ENCODE data around the gene HELQ.
"Not testable (repeated sequence)": the region's sequence is repeated elsewhere in the genome, so short reads cannot be mapped to it uniquely, and the experiment has no call there.

Gene HELQ, protein sequence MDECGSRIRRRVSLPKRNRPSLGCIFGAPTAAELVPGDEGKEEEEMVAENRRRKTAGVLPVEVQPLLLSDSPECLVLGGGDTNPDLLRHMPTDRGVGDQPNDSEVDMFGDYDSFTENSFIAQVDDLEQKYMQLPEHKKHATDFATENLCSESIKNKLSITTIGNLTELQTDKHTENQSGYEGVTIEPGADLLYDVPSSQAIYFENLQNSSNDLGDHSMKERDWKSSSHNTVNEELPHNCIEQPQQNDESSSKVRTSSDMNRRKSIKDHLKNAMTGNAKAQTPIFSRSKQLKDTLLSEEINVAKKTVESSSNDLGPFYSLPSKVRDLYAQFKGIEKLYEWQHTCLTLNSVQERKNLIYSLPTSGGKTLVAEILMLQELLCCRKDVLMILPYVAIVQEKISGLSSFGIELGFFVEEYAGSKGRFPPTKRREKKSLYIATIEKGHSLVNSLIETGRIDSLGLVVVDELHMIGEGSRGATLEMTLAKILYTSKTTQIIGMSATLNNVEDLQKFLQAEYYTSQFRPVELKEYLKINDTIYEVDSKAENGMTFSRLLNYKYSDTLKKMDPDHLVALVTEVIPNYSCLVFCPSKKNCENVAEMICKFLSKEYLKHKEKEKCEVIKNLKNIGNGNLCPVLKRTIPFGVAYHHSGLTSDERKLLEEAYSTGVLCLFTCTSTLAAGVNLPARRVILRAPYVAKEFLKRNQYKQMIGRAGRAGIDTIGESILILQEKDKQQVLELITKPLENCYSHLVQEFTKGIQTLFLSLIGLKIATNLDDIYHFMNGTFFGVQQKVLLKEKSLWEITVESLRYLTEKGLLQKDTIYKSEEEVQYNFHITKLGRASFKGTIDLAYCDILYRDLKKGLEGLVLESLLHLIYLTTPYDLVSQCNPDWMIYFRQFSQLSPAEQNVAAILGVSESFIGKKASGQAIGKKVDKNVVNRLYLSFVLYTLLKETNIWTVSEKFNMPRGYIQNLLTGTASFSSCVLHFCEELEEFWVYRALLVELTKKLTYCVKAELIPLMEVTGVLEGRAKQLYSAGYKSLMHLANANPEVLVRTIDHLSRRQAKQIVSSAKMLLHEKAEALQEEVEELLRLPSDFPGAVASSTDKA

DNA sequence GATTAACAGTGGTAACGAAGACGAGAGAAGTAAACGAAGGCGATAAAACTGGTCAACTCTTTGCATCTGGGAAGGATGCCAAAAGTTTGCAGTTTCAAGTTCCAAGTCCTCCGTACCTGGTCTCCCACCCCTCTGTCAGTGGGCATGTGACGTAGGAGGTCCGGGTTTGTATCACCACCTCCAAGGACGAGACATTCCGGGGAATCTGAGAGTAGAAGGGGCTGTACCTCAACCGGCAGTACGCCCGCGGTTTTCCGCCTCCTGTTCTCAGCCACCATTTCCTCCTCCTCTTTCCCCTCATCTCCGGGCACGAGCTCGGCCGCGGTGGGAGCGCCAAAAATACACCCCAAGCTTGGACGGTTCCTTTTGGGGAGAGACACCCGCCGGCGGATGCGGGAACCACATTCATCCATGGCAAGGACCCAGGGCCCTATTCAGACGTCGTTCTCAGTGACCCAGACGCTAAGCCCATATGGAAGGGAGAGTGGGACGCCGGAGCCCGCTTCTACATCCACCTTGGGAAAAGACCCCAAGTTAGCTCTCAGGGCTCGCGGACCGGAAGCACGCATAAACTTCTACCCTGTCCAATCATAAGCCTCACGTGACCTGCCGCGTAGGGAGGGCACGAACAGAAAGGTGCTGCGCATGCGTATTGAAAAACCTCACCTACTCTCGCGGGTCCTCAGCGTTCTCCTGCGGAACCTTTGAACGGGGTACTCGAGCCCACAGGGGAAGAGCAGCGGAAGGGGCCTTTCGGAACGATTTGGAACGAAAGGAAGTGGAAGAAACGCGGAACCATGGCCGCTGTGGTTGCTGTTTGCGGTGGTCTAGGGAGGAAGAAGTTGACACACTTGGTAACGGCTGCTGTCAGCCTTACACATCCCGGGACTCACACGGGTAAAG, at the start of gene HELQ, which contains the start of gene MRPS18C:
TSS of gene HELQ (minus strand) at position 543 of the 903 bp plus-strand sequence. CDS start at position 413, 130 bp downstream.
TSS of gene MRPS18C (plus strand) at position 778 of the 903 bp plus-strand sequence. CDS start at position 798, 20 bp downstream.
- DNase-seq = peak; percentile 90

DNA sequence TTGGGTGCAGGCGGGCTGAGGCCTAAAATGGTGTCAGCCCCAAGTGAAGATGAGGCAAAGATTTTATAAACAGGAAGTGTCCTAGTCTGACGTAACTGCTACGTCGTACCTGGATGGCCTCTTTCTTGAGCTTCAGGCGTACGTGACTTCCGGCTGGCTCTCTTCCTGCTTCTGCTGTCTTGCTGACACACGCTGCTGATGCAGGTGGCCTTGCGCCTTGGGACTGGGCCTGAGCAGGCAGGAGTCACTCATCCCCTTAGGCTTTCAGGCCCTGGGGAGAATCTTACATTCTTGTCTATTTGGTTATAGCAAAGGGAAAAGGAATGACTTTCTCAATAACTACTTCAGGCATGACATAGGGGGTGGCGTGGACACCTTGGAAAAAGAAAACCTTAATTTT, 49.4 kb upstream of the HELQ start:
- no peak for DNase-seq

DNA sequence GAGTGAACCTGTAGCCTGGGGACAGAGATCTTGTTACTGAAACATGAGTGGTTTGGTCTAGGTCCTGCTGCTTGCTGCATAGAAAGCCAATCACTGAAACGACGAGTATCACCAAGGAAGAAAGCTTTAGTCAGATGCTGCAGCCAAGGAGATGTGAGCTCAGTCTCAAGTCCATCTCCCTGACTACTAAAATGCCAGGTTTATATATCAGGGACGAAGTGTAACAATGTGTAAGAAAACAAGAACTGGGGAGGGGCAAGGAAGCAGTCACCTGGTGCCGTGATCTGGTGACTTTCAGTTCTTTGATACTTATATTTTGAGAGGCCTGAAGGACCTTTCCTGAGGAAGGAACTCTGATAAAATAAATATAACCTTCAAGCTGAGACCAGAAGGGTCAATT, 48.9 kb upstream of the HELQ start:
- no peak for DNase-seq

DNA sequence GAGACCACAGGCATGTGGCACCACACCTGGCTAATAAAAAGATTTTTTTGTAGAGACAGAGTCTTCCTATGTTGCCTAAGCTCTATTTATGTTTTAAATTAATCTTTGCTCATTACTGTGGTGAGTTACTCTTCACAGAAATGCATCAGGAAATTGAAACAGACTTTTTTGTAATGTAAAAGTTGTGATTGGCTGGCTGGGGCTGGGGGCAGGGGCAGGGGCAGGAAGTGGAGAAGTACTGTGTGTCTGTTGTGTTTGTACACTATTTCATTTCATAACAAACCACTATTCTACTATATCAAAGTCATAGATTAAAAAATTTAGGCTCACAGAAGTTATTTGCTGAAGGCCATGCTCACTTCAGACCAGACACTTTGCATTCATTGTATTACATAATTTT, 48.4 kb upstream of the HELQ start:
- DNase-seq = no peak

DNA sequence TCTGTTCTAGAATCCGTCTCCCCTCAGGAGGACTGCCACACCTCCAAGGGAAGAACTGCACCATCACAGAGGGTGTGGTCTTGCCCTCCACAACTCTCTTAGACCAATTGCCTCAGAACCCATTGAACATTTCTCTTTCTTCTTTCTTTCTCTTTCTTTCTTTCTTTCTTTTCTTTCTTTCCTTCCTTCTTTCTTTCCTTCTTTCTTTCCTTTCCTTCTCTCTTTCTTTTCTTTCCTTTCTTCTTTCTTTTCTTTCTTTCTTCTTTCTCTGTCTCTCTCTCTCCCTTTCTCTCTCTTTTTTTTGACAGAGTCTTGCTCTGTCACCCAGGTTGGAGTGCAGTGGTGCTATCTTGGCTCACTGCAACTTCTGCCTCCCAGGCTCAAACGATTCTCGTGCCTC, 46.0 kb upstream of the HELQ start:
- DNase-seq = not testable (repeated sequence)

DNA sequence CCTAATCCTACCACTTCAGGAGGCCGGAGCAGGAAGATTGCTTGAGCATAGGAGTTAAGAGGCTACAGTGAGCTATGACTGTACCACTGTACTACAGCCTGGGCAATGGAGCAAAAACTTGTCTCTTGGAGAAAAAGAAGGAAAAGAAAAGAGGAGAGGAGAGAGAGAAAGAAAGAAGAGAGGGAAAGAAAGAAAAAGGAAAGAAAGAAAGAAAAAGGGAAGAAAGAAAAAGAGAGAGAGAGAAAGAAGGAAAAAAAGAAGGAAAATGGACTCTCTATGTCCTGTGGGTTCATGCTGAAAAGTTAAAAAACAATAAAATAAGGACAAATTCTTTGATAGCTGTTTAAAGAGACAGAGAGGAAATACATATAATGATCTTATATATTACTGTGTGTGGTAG, 42.6 kb upstream of the HELQ start:
- DNase-seq = no peak

DNA sequence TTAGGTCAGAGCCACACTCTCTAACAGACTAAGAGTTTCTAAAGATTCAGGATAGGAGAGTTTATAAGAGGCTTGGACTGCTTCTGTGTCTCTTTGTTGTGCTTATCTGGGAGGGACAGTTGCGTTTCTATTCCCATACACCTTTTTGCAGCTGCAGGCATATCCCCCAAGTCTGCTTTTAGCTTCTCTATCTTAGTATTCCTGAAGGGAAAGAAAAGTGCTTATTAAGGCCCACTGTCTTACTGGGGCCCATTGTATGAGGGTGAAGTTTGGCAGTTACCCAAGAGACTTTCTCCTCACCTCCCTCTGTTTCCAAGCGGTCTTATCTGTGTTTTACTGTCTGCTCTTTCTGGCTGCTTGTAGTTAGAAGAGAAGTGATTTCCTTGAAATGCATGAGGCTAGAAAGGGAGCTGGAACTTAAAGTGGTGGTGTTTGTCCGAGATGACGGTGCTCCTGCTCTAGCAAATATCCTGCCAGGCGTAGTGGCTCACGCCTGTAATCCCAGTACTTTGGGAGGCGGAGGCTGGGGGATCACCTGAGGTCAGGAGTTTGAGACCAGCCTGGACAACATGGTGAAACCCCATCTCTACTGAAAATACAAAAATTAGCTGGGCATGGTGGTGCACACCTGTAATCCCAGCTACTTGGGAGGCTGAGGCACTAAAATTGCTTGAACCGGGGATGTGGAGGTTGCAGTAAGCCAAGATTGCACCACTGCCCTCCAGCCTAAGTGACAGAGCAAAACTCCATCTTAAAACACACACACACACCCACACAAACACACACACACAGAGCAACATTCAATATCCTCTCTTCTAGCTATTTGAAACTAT, 40.7 kb upstream of the HELQ start:
- not testable (repeated sequence) for DNase-seq

DNA sequence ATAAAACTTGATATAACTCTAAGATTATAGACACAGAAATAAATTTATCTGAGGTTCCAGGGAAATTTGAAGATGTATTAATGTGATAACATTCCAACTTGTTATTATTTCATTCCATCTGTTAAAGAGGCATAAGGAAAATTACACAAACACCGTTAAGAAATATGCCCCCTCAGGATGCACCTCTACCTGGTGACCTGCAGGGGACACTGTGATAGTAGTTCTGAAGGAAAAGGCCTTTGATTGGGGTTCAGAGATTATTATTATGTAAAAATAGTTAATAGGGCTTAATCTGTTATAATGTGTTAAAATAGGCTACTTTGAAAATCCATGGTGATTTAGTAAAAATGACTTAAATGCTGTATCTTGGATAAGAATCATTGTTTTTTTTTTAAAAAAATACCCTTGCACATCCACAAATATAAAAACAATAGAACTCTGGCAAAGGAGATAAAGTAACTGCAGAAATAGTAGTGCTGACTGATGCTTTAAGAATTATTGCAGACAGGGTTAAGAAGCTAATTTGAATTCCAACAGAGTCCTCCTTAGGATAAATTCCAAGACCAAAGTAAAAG, 35.3 kb upstream of the HELQ start:
- DNase-seq = no peak

DNA sequence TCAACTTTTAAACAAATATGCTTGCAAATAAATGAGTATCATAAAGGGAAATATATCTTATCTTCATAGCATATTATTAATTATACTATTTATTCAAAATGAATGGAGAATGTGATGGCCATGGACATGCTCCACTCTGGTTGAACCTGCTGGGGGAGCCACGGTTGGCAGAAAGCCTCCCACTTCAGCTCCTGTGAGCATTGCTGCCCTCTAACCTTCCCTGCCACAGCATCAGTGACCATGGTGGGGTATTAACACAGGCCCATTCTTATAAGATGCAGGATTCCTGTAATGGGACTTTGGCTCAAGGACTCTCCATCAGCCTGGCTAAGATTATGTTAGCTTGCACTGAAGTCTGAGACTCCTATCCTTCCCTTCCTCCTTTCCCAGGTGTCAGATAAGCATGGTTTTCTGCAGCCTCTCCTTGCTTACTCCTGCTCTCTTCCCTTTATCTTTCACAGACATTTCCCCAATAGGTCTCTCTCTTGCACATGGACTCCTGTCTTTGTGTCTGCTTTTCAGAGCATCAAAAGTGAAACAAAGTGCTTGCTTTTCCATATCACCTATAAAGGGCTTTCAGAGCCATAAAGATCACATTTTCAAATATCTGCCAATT, 34.2 kb upstream of the HELQ start:
- DNase-seq = no peak

DNA sequence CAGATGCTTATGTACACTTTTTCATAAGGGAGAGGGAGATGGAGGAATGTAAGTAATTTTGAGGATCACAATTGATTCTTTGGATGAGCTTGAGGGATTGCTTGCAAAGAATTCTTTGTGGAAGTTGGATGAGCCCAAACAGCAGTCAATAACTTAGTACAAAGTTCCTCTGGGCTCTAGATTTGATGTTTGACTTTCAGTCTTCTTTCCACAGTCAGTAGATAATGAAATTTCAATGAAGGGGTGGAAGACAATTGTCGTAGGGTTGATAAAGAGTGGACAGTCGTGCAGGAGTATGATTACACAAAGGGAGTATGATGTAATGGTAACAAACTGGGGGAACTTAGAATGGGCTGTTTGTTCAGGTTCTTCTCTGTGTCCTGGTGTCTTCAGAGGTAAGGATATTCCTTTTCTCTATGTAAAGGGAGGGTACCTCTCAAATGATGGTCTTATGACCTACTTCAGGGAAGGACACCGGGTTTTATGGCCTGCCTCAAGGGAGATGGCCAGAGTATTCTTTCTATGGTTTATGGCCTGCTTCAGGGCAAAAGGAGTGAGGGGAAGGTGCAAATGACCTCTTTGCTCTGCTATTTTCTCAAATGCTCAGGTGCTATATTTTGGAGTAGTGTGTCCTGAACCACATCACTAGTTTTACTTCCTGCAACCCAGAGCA, 31.0 kb upstream of the HELQ start:
- no peak for DNase-seq

DNA sequence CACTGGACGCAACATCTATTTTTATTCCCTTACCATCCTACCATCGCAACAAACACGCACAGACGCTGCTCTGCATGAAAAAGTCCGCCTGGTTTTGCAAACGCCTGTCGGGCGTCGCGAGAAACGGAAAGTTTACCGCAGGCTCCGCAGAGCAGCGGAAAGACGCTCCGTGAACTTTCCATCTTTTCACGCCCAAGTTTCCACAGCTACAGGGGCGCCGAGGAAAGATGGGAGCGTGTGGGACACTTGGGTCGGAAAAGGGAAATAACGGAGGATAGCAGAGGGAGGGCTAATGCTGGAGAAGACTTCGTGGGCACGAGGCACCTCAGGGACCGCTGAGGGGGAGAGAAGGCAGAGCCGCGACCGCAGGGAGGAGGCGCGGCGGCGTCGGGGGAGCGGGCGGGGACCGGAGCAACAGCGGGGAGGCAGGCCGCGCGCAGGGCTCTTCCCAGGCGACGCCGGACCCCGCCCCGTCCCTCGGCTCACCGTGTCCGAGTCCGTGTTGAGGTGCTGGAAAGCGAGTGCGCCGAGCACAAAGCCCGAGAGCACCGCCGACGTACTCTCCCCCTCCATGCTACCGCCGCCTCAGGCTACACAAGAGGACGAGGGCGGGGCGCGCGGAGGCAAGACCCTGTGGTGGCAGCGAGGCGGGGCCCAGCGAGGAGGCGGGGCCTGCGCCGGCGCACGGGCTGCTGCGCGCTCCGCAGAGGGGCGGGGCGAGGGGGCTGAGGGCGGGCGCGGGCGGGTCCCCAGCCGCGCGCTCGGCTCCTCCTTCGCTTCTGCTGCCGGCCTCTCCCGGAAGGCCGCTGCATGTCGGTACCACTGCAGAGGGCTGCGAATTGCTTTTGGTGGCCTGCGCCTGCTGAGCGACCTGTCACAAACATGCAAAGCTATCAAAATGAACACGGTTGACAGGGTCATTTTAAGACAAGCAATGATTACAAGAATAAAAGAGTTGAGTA, 29.2 kb upstream of the HELQ start, which contains the start of gene ABRAXAS1:
TSS of gene ABRAXAS1 (minus strand) at position 601 of the 962 bp plus-strand sequence. CDS start at position 573, 28 bp downstream.
- DNase-seq = peak; percentile 91

DNA sequence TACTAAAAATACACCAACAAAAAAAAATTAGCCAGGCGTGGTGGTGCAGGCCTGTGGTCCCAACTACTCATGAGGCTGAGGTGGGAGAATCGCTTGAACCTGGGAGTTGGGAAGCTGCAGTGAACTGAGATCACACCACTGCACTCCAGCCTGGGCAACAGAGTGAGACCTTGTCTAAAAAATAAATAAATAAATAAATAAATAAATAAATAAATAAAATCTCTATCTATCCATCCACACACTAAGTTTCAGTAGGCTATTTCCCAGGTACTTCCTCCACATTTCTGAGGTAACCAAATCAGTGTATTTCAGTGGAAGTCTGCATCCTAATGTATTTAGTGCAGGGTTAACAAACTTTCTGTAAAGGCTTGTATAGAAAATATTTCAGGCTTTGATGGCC, 18.3 kb upstream of the HELQ start:
- no peak for DNase-seq

DNA sequence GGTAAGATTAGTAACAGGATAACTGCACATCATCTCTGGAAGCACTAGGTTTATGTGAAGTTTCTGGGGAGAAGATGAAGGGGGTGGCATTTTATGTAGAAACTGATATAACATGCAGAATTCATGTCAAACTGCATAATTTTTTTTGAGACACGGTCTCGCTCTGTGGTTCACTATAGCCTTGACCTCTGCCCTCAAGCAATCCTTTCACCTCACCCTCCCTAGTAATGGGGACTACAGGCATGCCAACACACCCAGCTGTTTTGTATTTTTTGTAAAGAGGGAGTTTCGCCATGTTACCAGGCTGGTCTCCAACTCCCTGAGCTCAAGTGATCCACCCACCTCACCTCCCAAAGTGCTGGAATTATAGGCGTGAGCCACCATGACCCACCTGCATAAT, 17.8 kb upstream of the HELQ start:
- no peak for DNase-seq

DNA sequence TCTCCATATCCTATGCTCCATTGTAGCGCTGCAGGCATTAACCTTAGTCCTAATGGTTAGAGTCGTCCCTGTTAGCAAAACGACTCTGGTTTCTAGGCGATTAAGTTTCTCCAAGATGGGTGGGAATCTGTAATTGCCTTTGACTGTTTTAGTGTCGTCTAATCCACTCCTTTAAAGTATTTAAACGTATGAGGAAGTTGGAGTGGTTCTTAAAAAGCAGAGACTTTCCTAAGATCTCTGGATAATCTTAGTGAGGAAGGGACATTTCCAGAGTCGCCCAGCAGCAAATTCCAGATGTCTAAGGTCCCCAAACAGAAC, 520 bp upstream of the HELQ start:
- DNase-seq = no peak

DNA sequence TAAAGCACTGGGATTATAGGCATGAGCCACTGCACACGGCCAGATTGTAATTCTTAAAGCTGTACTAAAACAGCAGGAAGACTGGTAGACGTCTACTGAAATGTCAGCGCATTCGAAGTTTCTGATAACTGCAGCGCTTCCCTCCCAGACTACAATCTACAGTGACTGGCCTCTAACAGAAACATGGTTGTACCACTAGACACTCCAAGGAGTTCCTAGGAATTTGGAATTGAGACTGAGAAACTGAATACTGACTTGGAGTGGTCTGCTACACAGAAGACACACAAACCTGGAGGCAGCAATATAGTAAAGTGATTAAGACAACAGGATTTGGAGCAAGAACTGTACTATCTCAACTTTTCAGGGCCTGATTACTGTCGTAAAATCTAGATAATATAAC, 937 bp downstream of the HELQ start:
- no peak for DNase-seq

DNA sequence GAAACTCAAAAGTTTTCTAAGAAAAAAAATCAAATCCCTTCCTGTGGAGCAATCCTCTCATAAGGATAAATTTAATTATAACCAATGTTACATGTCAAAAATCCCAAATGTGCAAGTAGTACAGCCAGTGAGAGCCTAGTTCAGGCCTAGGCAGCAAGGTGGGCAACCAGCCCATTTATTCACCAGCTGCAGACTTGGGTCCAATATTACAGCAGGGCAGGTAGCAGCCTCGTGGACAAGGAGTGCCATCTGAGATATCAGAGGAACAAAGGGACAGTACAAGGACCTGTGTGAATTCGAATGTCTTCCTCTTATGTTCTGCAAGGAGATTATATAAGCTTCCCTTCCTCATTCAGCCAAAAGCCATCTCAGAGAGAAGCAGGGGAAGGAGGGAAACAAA, 6.6 kb downstream of the HELQ start:
- DNase-seq = no peak

DNA sequence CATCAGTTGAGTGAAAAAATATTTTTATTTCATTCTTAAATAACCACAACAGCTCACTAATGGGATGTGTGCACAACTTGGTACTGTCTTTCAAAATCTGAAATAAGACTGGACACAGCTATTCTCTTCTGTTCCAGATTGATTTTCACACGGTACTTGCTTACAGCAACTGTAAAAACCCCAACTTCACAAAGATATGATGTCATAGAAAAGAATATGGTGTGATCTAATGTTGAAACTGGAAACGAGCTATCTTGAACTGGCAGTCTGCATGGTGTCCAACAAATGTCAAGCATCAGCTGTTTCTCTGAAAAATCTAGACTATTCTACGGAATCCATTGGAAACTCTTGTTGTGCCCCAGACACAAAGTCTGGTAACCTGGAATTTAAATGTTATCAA, 14.7 kb downstream of the HELQ start:
- no peak for DNase-seq

DNA sequence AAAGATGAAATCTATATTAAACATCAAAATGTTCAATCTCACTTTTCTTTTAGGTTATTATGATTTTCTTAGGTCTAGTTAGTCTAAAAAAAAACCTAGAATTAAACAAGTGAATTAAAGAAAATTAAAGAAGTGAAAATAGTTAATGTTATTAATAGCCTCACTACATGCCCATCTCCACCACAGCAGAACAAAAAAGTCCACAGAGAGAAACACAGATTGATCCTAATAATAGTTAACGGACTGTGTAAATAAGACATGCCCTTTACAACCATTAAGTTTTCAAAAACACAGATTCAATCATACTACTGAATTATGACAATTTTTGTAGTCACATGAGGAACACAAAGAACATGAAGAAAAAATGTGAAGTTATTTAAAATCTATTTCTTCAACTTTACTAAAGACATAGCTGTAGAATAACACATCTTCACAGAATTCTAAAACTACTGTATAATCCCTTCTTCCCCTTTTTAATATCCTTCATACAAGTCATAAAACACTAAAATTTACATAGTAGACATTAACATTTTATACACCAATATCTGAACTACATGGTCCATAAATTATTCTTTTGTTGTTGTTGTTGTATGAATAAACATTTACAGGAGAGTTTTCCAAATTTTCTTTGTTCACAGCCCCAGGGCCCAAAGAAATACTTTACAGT, 15.3 kb downstream of the HELQ start:
- DNase-seq = no peak

Data from activated CD4-positive, alpha-beta T cell treated with anti-CD3 and anti-CD28 coated beads for 1 hour (primary cell).